Urinary bladder (tissue), 4 donors: Measurements from ENCODE around the gene AKIRIN2. TPM values are rescaled to one million over a fixed set of nuclear protein-coding genes. Genes with fewer than 3 reads are reported as not detected.
"Not testable (repeated sequence)": the region's sequence is repeated elsewhere in the genome, so short reads cannot be mapped to it uniquely, and the experiment has no call there.

ENCODE experiments used
- DNase-seq: peaks from one replicate; pipeline ENCODE4 v3.0.0-alpha.2; 2015; ENCODE audit errors: extremely low spot score
- H3K27ac ChIP-seq: one replicate; pipeline ENCODE4 v1.5.1; 2013; ENCODE audit warnings: low read depth, mild to moderate bottlenecking, moderate library complexity
- H3K36me3 ChIP-seq: one replicate; pipeline ENCODE4 v1.6.1; 2013; ENCODE audit warnings: mild to moderate bottlenecking, moderate library complexity; ENCODE audit not compliant: insufficient read depth
- H3K4me1 ChIP-seq: one replicate; pipeline ENCODE4 v1.6.1; 2013; ENCODE audit warnings: mild to moderate bottlenecking, moderate library complexity; ENCODE audit not compliant: insufficient read depth
- H3K4me3 ChIP-seq: one replicate; pipeline ENCODE4 v1.5.1; 2013; ENCODE audit warnings: low read depth, low read length
- WGBS: extraction: QIAGEN DNeasy Blood & Tissue Kit; methylation state at CpG from one replicate; pipeline ENCODE4 v1.1.7; 2013; 5-methylcytosine and 5-hydroxymethylcytosine counted together
- polyA plus RNA-seq: library from polyadenylated mRNA; stranded (reverse); fragments of 200-250 nt; gene quantifications from one replicate; pipeline ENCODE4 v1.2.3, GENCODE V29; 2013
- total RNA-seq: library from RNA; depleted of rRNA; stranded (reverse); fragments of >200 nt; gene quantifications from one replicate; pipeline ENCODE4 v1.2.3, GENCODE V29; 2014
- donor health status: healthy with polysubstance abuse.
- donor health status: healthy.

Gene AKIRIN2
- total and polyA plus RNA-seq, 2 donors: 33.5 to 42.2 TPM

GRCh38 chr6:87706187-87706966 is 4.3 kb upstream of the AKIRIN2 start:
- Histone ChIP-seq H3K36me3 (no peaks in the 10 kb centered on the region), H3K4me1 (no peaks in the 10 kb centered on the region), H3K4me3 (no peak overlapping the region), H3K27ac (no peak overlapping the region)
- no peak for DNase-seq
- WGBS: 85% methylated on average over 3 of the region's 3 CpGs

- no peak overlapping the region for H3K27ac ChIP-seq
- no peak for DNase-seq
- no peak overlapping the region for H3K4me3 ChIP-seq
- no peaks in the 10 kb centered on the region for H3K4me1 ChIP-seq
- WGBS: 64% methylated on average over 4 of the region's 4 CpGs
- H3K36me3 ChIP-seq: no peaks in the 10 kb centered on the region
Measured at GRCh38 chr6:87705070-87705691, 3.1 kb upstream of the AKIRIN2 start.

GRCh38 chr6:87703039-87703438 is 1.0 kb upstream of the AKIRIN2 start:
- 83% methylated on average over 19 of the region's 19 CpGs for WGBS
- not testable (repeated sequence) for H3K4me1 ChIP-seq, H3K36me3 ChIP-seq, H3K4me3 ChIP-seq, DNase-seq
- peak overlapping the region; percentile 38 for H3K27ac ChIP-seq

GRCh38 chr6:87702589-87702945 is 534 bp upstream of the AKIRIN2 start:
- Histone ChIP-seq H3K4me1 (peaks cover 2% of the 10 kb centered on the region), H3K4me3 (peak overlapping the region; percentile 50), H3K27ac (peak overlapping the region; percentile 38), H3K36me3 (no peaks in the 10 kb centered on the region)
- no peak for DNase-seq
- WGBS: 1% methylated on average over 7 of the region's 7 CpGs

GRCh38 chr6:87701344-87701675 is 723 bp downstream of the AKIRIN2 start:
- no peak for DNase-seq
- Histone ChIP-seq H3K4me1 (peaks cover 2% of the 10 kb centered on the region), H3K4me3 (peak overlapping the region; percentile 94), H3K27ac (peak overlapping the region; percentile 98), H3K36me3 (no peaks in the 10 kb centered on the region)
- under 1% methylated on average over 36 of the region's 36 CpGs for WGBS

GRCh38 chr6:87700397-87701343 is 1.4 kb downstream of the AKIRIN2 start:
- WGBS: under 1% methylated on average over 18 of the region's 18 CpGs
- H3K36me3 ChIP-seq: no peaks in the 10 kb centered on the region
- peaks cover 2% of the 10 kb centered on the region for H3K4me1 ChIP-seq
- H3K27ac ChIP-seq: peak overlapping the region; percentile 98
- peak overlapping the region; percentile 94 for H3K4me3 ChIP-seq
- no peak for DNase-seq

GRCh38 chr6:87699576-87699975 is 2.5 kb downstream of the AKIRIN2 start:
- H3K4me1 ChIP-seq: peaks cover 2% of the 10 kb centered on the region
- no peak overlapping the region for H3K27ac ChIP-seq
- peak overlapping the region; percentile 26 for H3K4me3 ChIP-seq
- DNase-seq: no peak
- H3K36me3 ChIP-seq: no peaks in the 10 kb centered on the region
- 2% methylated on average over 4 of the region's 4 CpGs for WGBS

GRCh38 chr6:87698547-87699006 is 3.5 kb downstream of the AKIRIN2 start:
- Histone ChIP-seq H3K4me1 (peaks cover 2% of the 10 kb centered on the region), H3K36me3 (no peaks in the 10 kb centered on the region), H3K27ac (no peak overlapping the region), H3K4me3 (peak overlapping the region; percentile 18)
- no peak for DNase-seq
- 25% methylated on average over 2 of the region's 2 CpGs for WGBS

- DNase-seq: peak; percentile 71
- peaks cover 2% of the 10 kb centered on the region for H3K4me1 ChIP-seq
- H3K27ac ChIP-seq: no peak overlapping the region
- H3K36me3 ChIP-seq: no peaks in the 10 kb centered on the region
- H3K4me3 ChIP-seq: peak overlapping the region; percentile 18
- WGBS: 34% methylated on average over 8 of the region's 8 CpGs
Measured at GRCh38 chr6:87697581-87698546, 4.2 kb downstream of the AKIRIN2 start.

- WGBS: 95% methylated on average over 12 of the region's 12 CpGs
- not testable (repeated sequence) for H3K36me3 ChIP-seq, H3K27ac ChIP-seq, H3K4me1 ChIP-seq, DNase-seq, H3K4me3 ChIP-seq
Measured at GRCh38 chr6:87696817-87697216, 5.2 kb downstream of the AKIRIN2 start.

GRCh38 chr6:87692086-87692485 is 9.9 kb downstream of the AKIRIN2 start:
- Histone ChIP-seq H3K36me3 (peaks cover 2% of the 10 kb centered on the region), H3K4me1 (no peaks in the 10 kb centered on the region), H3K4me3 (no peak overlapping the region), H3K27ac (no peak overlapping the region)
- 76% methylated on average over 2 of the region's 2 CpGs for WGBS
- DNase-seq: no peak

GRCh38 chr6:87690441-87690840 is 11.6 kb downstream of the AKIRIN2 start:
- no peak for DNase-seq
- Histone ChIP-seq H3K4me3 (no peak overlapping the region), H3K4me1 (no peaks in the 10 kb centered on the region), H3K27ac (no peak overlapping the region), H3K36me3 (peaks cover 2% of the 10 kb centered on the region)
- 85% methylated on average over 3 of the region's 3 CpGs for WGBS

GRCh38 chr6:87687893-87688292 is 14.1 kb downstream of the AKIRIN2 start:
- not testable (repeated sequence) for H3K36me3 ChIP-seq, H3K4me3 ChIP-seq, DNase-seq, H3K27ac ChIP-seq, H3K4me1 ChIP-seq
- WGBS: 93% methylated on average over 9 of the region's 9 CpGs
